ENCODE data around the gene AKAIN1.

DNA sequence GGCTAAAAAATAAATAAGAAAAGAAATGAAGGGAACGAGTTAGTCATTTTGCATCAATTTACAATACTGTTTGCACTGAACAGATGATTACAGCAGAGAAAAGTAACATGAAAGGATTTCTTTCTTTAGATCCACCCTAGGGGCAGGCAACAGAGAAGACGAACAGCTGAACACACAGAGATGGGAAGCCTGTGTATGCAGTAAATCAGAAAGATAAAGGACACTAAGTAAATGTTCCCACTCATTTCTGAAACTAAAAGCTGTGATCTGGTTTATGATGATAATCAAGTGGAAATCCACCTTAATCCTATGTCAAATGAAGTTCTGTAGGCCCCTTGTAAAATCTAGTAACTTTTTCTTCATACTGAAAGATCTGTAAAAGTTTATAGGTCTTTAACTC lies 54.2 kb downstream of the AKAIN1 start:
- TF ChIP-seq POLR2A (IDR thresholded peaks at IDR 0.05) (no peak), CTCF (IDR thresholded peaks at IDR 0.05) (no peak)
